Measurements from ENCODE around the gene DUT.

GRCh38 chr15:48292458-48292857 lies 38.8 kb upstream of the DUT start:
- TF ChIP-seq EZH2 (IDR thresholded peaks at IDR 0.05; ENCODE audit: insufficient read depth, poor library complexity, severe bottlenecking) (no peak), EZH2phosphoT487 (IDR thresholded peaks at IDR 0.05; ENCODE audit: insufficient read depth, low read depth) (no peak)
